ENCODE data around the gene DIS3L2.
A peak's percentile ranks its signal among the peaks of the same experiment; 100 is the strongest.
"Not testable (repeated sequence)": the region's sequence is repeated elsewhere in the genome, so short reads cannot be mapped to it uniquely, and the experiment has no call there.

DIS3L2 gene

GRCh38 chr2:232058931-232059330, 97.4 kb downstream of the DIS3L2 start:
- DNase-seq (ENCODE audit: low spot score): no peak

- no peak for DNase-seq (ENCODE audit: low spot score)
These were observed 99.8 kb downstream of the DIS3L2 start for GRCh38 chr2:232061265-232061664.

- no peak for DNase-seq (ENCODE audit: low spot score)
These were observed 111.5 kb downstream of the DIS3L2 start for GRCh38 chr2:232073026-232073425.

GRCh38 chr2:232073699-232074098, 112.2 kb downstream of the DIS3L2 start:
- DNase-seq (ENCODE audit: low spot score): no peak

GRCh38 chr2:232075080-232075479, 113.6 kb downstream of the DIS3L2 start:
- no peak for DNase-seq (ENCODE audit: low spot score)

- no peak for DNase-seq (ENCODE audit: low spot score)
These were observed 114.3 kb downstream of the DIS3L2 start for GRCh38 chr2:232075859-232076258.

GRCh38 chr2:232076272-232076671, 114.8 kb downstream of the DIS3L2 start:
- DNase-seq (ENCODE audit: low spot score): no peak

GRCh38 chr2:232076736-232077135, 115.2 kb downstream of the DIS3L2 start:
- DNase-seq (ENCODE audit: low spot score): no peak

- no peak for DNase-seq (ENCODE audit: low spot score)
These were observed 123.7 kb downstream of the DIS3L2 start for GRCh38 chr2:232085164-232085563.

GRCh38 chr2:232085826-232086425, 124.4 kb downstream of the DIS3L2 start:
- DNase-seq (ENCODE audit: low spot score): no peak

- no peak for DNase-seq (ENCODE audit: low spot score)
These were observed 127.3 kb downstream of the DIS3L2 start for GRCh38 chr2:232088771-232089170.

- DNase-seq (ENCODE audit: low spot score): no peak
These were observed 132.7 kb downstream of the DIS3L2 start for GRCh38 chr2:232094201-232094600.

- no peak for DNase-seq (ENCODE audit: low spot score)
These were observed 133.4 kb downstream of the DIS3L2 start for GRCh38 chr2:232094883-232095282.

- DNase-seq (ENCODE audit: low spot score): no peak
These were observed 135.7 kb downstream of the DIS3L2 start for GRCh38 chr2:232097260-232097659.

- DNase-seq (ENCODE audit: low spot score): no peak
These were observed 136.2 kb downstream of the DIS3L2 start for GRCh38 chr2:232097758-232098157.

GRCh38 chr2:232102380-232102779, 140.9 kb downstream of the DIS3L2 start:
- peak; percentile 41 for DNase-seq (ENCODE audit: low spot score)

- DNase-seq (ENCODE audit: low spot score): no peak
These were observed 141.7 kb downstream of the DIS3L2 start for GRCh38 chr2:232103140-232103737.

GRCh38 chr2:232104076-232104646, 142.6 kb downstream of the DIS3L2 start:
- DNase-seq (ENCODE audit: low spot score): no peak

GRCh38 chr2:232111551-232111950, 150.0 kb downstream of the DIS3L2 start:
- no peak for DNase-seq (ENCODE audit: low spot score)

GRCh38 chr2:232113821-232114220, 152.3 kb downstream of the DIS3L2 start:
- DNase-seq (ENCODE audit: low spot score): no peak

- not testable (repeated sequence) for DNase-seq (ENCODE audit: low spot score)
These were observed 154.3 kb downstream of the DIS3L2 start for GRCh38 chr2:232115728-232116361.

- DNase-seq (ENCODE audit: low spot score): no peak
These were observed 155.3 kb downstream of the DIS3L2 start for GRCh38 chr2:232116852-232117251.

- peak; percentile 48 for DNase-seq (ENCODE audit: low spot score)
These were observed 155.9 kb downstream of the DIS3L2 start for GRCh38 chr2:232117413-232117812.
